ENCODE data around the gene CD53. TPM values are rescaled to one million over a fixed set of nuclear protein-coding genes. Genes with fewer than 3 reads are reported as not detected.

Gene CD53
- total and polyA plus RNA-seq, 9 of the 15 experiments (the other 6 are each of a cell fraction or from before 2014, with no cell fraction given): 63.5 to 220 (median 131) TPM

GRCh38 chr1:110879758-110880606, 7.0 kb downstream of the CD53 start (continued):
- TF ChIP-seq RREB1 (CRISPR knock-in tag; IDR thresholded peaks at IDR 0.05) (no peak), PCBP2 (IDR thresholded peaks at IDR 0.05; ENCODE audit: low read depth, low read length, poor library complexity, severe bottlenecking) (no peak), ZFP1 (CRISPR knock-in tag; IDR thresholded peaks at IDR 0.05) (no peak), ZNF780A (CRISPR knock-in tag; IDR thresholded peaks at IDR 0.05) (no peak), MNT (conservative IDR thresholded peaks at IDR 0.05) (peak; percentile 10 to 24; a peak in 1 of 4 replicates), CREB5 (CRISPR knock-in tag; IDR thresholded peaks at IDR 0.05) (no peak), ZBTB8A (IDR thresholded peaks at IDR 0.05; ENCODE audit: partially characterized antibody) (no peak), ZBTB2 (IDR thresholded peaks at IDR 0.05) (peak; percentile 77; the same call in 1 of the 2 replicates), MYNN (IDR thresholded peaks at IDR 0.05) (peak; percentile 69), MYNN (CRISPR knock-in tag; IDR thresholded peaks at IDR 0.05) (no peak), TEAD4 (IDR thresholded peaks at IDR 0.05; ENCODE audit: low read length) (peak; percentile 57; the same call in 1 of the 2 replicates), TEAD4 (CRISPR knock-in tag; IDR thresholded peaks at IDR 0.05; ENCODE audit: borderline replicate concordance) (no peak), POLR3A (IDR thresholded peaks at IDR 0.05; ENCODE audit: borderline replicate concordance, extremely low read depth, insufficient read depth, insufficient read length) (no peak), ELK1 (CRISPR knock-in tag; IDR thresholded peaks at IDR 0.05) (no peak), KLF6 (CRISPR knock-in tag; IDR thresholded peaks at IDR 0.05; ENCODE audit: borderline replicate concordance) (0 out of 2 replicates have a peak, but pooled peaks have one; percentile 41)

Data from K562 (cell line).